ENCODE results near the gene MVB12B. TPM values are rescaled to one million over a fixed set of nuclear protein-coding genes. Genes with fewer than 3 reads are reported as not detected.
"Not testable (repeated sequence)": the region's sequence is repeated elsewhere in the genome, so short reads cannot be mapped to it uniquely, and the experiment has no call there.

The MVB12B gene
- total RNA-seq, 2 experiments from 2014 or later = 17.4 to 19.9 TPM

GRCh38 chr9:126538550-126538949 lies 211.9 kb downstream of the MVB12B start:
- Mint-ChIP-seq H3K4me1 (ENCODE audit: low read depth) (no peaks in the 10 kb centered on the region), H3K4me3 (no peak overlapping the region), H3K27ac (no peak overlapping the region), H3K27me3 (ENCODE audit: low read depth) (peaks cover 8% of the 10 kb centered on the region), H3K9me3 (ENCODE audit: insufficient read depth) (no peaks in the 10 kb centered on the region), H3K36me3 (ENCODE audit: low read depth) (no peaks in the 10 kb centered on the region)
- ATAC-seq = no peak
- ChIA-PET CTCF (interaction anchor here (1.5 to 1.9 kb wide), 2 partner anchors 20 to 24 kb away, joined by 7 to 11 read pairs; no protein-coding TSS in a partner anchor), POLR2A (no interaction called here)
- DNase-seq = no peak

- H3K4me1 Mint-ChIP-seq (ENCODE audit: low read depth); POLR2A ChIA-PET; H3K4me3 Mint-ChIP-seq; H3K9me3 Mint-ChIP-seq (ENCODE audit: insufficient read depth); H3K27ac Mint-ChIP-seq; H3K36me3 Mint-ChIP-seq (ENCODE audit: low read depth); ATAC-seq; DNase-seq; H3K27me3 Mint-ChIP-seq (ENCODE audit: low read depth): not testable (repeated sequence)
- CTCF ChIA-PET = interaction anchor here (1.9 kb wide), 1 partner anchor 26 kb away, joined by 11 read pairs; no protein-coding TSS in a partner anchor
These were observed 213.8 kb downstream of the MVB12B start for GRCh38 chr9:126540398-126540797.

DNA sequence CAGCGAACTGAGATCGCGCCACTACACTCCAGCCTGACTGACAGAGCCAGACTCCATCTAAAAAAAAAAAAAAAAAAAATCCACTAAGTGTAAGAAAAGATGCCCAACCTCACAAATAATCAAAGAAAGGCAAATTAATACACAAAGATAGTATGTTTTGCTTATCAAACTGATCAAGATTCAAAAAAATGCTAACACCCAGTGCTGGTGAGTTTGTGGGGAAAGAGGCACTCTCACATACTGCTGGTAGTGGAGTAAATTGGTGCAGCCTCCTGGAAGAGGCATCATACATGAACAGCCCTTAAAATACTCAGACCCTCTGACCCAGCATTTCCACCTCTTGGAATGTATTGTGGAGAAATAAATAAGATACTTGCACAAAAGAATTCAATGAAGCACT lies 216.9 kb downstream of the MVB12B start:
- ChIA-PET CTCF (no interaction called here), POLR2A (no interaction called here)
- Mint-ChIP-seq H3K27me3 (ENCODE audit: low read depth) (peaks cover 6% of the 10 kb centered on the region), H3K4me3 (no peak overlapping the region), H3K36me3 (ENCODE audit: low read depth) (no peaks in the 10 kb centered on the region), H3K9me3 (ENCODE audit: insufficient read depth) (no peaks in the 10 kb centered on the region), H3K4me1 (ENCODE audit: low read depth) (no peaks in the 10 kb centered on the region), H3K27ac (no peak overlapping the region)
- ATAC-seq = no peak
- no peak for DNase-seq

- no peaks in the 10 kb centered on the region for H3K36me3 Mint-ChIP-seq (ENCODE audit: low read depth)
- ATAC-seq = no peak
- no peak overlapping the region for H3K4me3 Mint-ChIP-seq
- H3K9me3 Mint-ChIP-seq (ENCODE audit: insufficient read depth) = no peaks in the 10 kb centered on the region
- H3K27me3 Mint-ChIP-seq (ENCODE audit: low read depth) = peaks cover 6% of the 10 kb centered on the region
- ChIA-PET CTCF (no interaction called here), POLR2A (no interaction called here)
- no peak overlapping the region for H3K27ac Mint-ChIP-seq
- no peaks in the 10 kb centered on the region for H3K4me1 Mint-ChIP-seq (ENCODE audit: low read depth)
- DNase-seq = no peak
These were observed 218.5 kb downstream of the MVB12B start for GRCh38 chr9:126545106-126545505.

DNA sequence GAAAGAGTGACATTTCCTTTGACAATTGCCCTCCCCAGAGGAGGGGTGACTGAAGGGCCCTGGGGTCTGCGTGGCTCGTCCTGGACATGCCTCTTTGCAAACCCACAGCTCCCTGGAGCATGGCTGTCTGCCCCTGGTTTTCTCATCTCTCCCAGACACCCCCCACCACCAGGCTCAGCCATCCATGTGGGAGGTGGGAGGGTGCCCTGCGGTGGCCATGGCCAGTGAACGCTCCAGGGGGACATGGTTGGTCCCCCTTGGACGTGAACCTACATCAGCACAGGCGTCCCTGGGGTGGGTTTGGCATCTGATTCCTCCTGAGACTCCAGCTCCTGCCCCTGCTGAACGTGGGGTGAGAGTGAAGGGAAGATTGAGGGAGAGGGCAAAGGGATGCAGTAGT lies 219.4 kb downstream of the MVB12B start:
- ATAC-seq (no peak), DNase-seq (no peak)
- H3K4me3 Mint-ChIP-seq = no peak overlapping the region
- H3K27ac Mint-ChIP-seq = no peak overlapping the region
- H3K4me1 Mint-ChIP-seq (ENCODE audit: low read depth) = no peaks in the 10 kb centered on the region
- ChIA-PET POLR2A (no interaction called here), CTCF (no interaction called here)
- peaks cover 3% of the 10 kb centered on the region for H3K27me3 Mint-ChIP-seq (ENCODE audit: low read depth)
- H3K9me3 Mint-ChIP-seq (ENCODE audit: insufficient read depth) = no peaks in the 10 kb centered on the region
- no peaks in the 10 kb centered on the region for H3K36me3 Mint-ChIP-seq (ENCODE audit: low read depth)

GRCh38 chr9:126548312-126548711 lies 221.7 kb downstream of the MVB12B start:
- H3K9me3 Mint-ChIP-seq (ENCODE audit: insufficient read depth) = no peaks in the 10 kb centered on the region
- H3K4me3 Mint-ChIP-seq = no peak overlapping the region
- POLR2A ChIA-PET = no interaction called here
- CTCF ChIA-PET = interaction anchor here (1.1 kb wide), 1 partner anchor 9 kb away, joined by 3 read pairs; no protein-coding TSS in a partner anchor
- peaks cover 3% of the 10 kb centered on the region for H3K27me3 Mint-ChIP-seq (ENCODE audit: low read depth)
- no peaks in the 10 kb centered on the region for H3K36me3 Mint-ChIP-seq (ENCODE audit: low read depth)
- no peak for DNase-seq
- no peak for ATAC-seq
- no peaks in the 10 kb centered on the region for H3K4me1 Mint-ChIP-seq (ENCODE audit: low read depth)
- no peak overlapping the region for H3K27ac Mint-ChIP-seq

DNA sequence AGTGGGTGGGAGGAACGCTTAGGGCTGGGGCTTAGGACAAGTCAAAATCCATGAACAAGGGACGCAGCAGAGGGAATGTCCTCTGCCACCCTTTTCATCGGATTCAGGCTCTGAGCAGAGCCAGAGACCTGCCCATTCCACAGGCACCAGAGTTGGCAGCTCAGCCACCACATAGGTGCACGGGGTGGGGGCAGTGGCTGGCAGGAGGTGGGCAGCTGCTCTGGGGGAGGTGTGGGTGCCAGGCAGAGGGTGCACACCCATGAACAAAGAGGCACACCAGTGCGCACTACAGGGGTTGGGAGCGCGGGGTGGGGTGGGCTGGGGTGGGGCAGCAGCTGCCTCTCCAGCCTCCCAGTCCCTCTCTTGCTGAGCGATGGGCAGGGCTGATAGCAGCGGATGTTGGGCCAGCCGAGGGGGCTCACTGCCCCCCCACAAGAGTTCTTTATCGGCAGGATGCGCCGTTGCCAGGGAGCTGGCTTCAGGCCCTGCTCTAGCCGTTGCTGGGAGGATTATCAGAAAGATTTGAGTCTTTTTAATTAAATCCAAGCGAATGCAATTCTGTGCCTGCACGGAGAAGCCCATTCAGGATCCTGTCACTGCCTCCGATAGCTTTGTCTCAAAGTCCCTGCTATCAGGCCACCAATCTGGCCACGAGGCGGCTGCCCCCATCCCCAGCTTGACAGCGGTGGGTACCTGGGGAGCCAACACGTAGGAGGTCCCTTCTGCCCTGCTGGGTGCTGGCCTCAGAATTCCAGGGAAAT lies 222.8 kb downstream of the MVB12B start:
- no peak for DNase-seq
- Mint-ChIP-seq H3K4me3 (no peak overlapping the region), H3K27me3 (ENCODE audit: low read depth) (peaks cover 3% of the 10 kb centered on the region), H3K9me3 (ENCODE audit: insufficient read depth) (no peaks in the 10 kb centered on the region), H3K4me1 (ENCODE audit: low read depth) (no peaks in the 10 kb centered on the region), H3K36me3 (ENCODE audit: low read depth) (no peaks in the 10 kb centered on the region), H3K27ac (no peak overlapping the region)
- POLR2A ChIA-PET = no interaction called here
- CTCF ChIA-PET = interaction anchor here (1.5 kb wide), 1 partner anchor 8 kb away, joined by 4 read pairs; no protein-coding TSS in a partner anchor
- ATAC-seq = no peak

- Mint-ChIP-seq H3K4me1 (ENCODE audit: low read depth) (no peaks in the 10 kb centered on the region), H3K27me3 (ENCODE audit: low read depth) (no peaks in the 10 kb centered on the region), H3K9me3 (ENCODE audit: insufficient read depth) (no peaks in the 10 kb centered on the region), H3K27ac (no peak overlapping the region), H3K36me3 (ENCODE audit: low read depth) (no peaks in the 10 kb centered on the region), H3K4me3 (no peak overlapping the region)
- ChIA-PET CTCF (interaction anchor here (1.1 to 1.6 kb wide), 3 partner anchors 37 to 52 kb away, joined by 3 to 7 read pairs (median 3); no protein-coding TSS in a partner anchor), POLR2A (no interaction called here)
- ATAC-seq = no peak
- no peak for DNase-seq
These were observed 224.3 kb downstream of the MVB12B start for GRCh38 chr9:126550891-126551351.

DNA sequence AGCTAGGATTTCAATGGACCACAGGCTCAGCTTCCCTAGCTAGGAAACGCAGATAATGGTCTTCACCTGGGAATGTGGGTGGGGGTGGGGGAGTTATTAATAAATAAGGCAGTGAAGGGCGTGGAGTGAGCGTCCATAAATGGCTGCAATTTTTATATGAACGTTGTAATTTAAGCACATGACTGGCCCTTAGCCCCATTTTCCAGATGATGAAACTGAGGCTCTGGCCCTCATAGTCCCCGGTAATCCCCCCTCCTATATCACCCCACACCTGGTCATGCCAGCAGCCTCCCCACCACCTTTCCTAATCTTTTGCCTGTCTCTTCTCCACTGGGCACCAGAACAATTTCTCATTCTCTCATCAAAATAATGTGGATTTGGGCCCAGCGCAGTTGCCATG lies 225.2 kb downstream of the MVB12B start:
- Mint-ChIP-seq H3K4me3 (no peak overlapping the region), H3K27ac (no peak overlapping the region), H3K9me3 (ENCODE audit: insufficient read depth) (no peaks in the 10 kb centered on the region)

DNA sequence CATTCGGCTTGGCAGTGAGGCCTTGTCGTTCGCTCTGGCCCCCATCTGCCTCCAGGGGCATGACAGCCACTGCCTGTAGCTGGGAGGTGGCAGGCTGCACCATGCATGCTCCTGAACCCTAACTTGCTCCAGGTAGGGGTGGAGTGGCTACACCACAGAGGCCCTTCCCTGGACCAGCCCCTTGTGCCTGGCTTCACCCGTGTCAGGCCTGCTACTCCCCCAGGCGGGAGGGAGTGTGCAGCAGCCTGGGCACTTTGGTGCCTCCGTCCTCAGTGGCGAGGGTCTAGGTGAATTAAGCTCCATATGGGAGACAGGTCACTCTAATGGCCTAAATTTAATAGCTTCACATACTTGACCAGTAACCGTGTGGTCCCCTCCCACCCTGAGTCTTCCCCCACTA lies 227.7 kb downstream of the MVB12B start:
- Mint-ChIP-seq H3K9me3 (ENCODE audit: insufficient read depth) (no peaks in the 10 kb centered on the region), H3K4me1 (ENCODE audit: low read depth) (no peaks in the 10 kb centered on the region), H3K4me3 (no peak overlapping the region), H3K36me3 (ENCODE audit: low read depth) (no peaks in the 10 kb centered on the region), H3K27me3 (ENCODE audit: low read depth) (peaks cover 8% of the 10 kb centered on the region), H3K27ac (no peak overlapping the region)
- ATAC-seq (no peak), DNase-seq (no peak)
- ChIA-PET POLR2A (no interaction called here), CTCF (interaction anchor here (1.1 to 8.7 kb wide), 2 partner anchors 46 to 55 kb away, joined by 3 to 144 read pairs; no protein-coding TSS in a partner anchor)

More for the DNA sequence above, 225.2 kb downstream of the MVB12B start:
- POLR2A ChIA-PET = no interaction called here
- CTCF ChIA-PET = interaction anchor here (1.2 to 1.6 kb wide), 3 partner anchors 37 to 53 kb away, joined by 3 to 7 read pairs (median 3); no protein-coding TSS in a partner anchor
- Mint-ChIP-seq H3K27me3 (ENCODE audit: low read depth) (no peaks in the 10 kb centered on the region), H3K36me3 (ENCODE audit: low read depth) (no peaks in the 10 kb centered on the region), H3K4me1 (ENCODE audit: low read depth) (no peaks in the 10 kb centered on the region)
- DNase-seq (no peak), ATAC-seq (no peak)

GRCh38 chr9:126555421-126555820 lies 228.8 kb downstream of the MVB12B start:
- H3K27ac Mint-ChIP-seq; POLR2A ChIA-PET; DNase-seq; H3K9me3 Mint-ChIP-seq (ENCODE audit: insufficient read depth); H3K4me3 Mint-ChIP-seq; H3K4me1 Mint-ChIP-seq (ENCODE audit: low read depth); H3K36me3 Mint-ChIP-seq (ENCODE audit: low read depth); ATAC-seq: not testable (repeated sequence)
- CTCF ChIA-PET = interaction anchor here (1.1 to 8.7 kb wide), 2 partner anchors 47 to 56 kb away, joined by 3 to 144 read pairs; no protein-coding TSS in a partner anchor
- H3K27me3 Mint-ChIP-seq (ENCODE audit: low read depth) = peaks cover 15% of the 10 kb centered on the region

Measured in activated CD8-positive, alpha-beta T cell treated with anti-CD3 and anti-CD28 coated beads, Interleukin-2, amount 10 ng/mL, durations not matched to agents 7 days and 5 days (primary cell).